GM19372 (cell line): Measurements from ENCODE around the gene GNG14.
"Not testable (repeated sequence)": the region's sequence is repeated elsewhere in the genome, so short reads cannot be mapped to it uniquely, and the experiment has no call there.

ENCODE experiments used
- ATAC-seq: cut with Tn5 transposase; IDR thresholded peaks from one replicate; pipeline ENCODE4 v1.9.1; 2021; ENCODE audit warnings: mild to moderate bottlenecking, low read depth, moderate library complexity; ENCODE audit not compliant: unreplicated experiment

The GNG14 gene

DNA sequence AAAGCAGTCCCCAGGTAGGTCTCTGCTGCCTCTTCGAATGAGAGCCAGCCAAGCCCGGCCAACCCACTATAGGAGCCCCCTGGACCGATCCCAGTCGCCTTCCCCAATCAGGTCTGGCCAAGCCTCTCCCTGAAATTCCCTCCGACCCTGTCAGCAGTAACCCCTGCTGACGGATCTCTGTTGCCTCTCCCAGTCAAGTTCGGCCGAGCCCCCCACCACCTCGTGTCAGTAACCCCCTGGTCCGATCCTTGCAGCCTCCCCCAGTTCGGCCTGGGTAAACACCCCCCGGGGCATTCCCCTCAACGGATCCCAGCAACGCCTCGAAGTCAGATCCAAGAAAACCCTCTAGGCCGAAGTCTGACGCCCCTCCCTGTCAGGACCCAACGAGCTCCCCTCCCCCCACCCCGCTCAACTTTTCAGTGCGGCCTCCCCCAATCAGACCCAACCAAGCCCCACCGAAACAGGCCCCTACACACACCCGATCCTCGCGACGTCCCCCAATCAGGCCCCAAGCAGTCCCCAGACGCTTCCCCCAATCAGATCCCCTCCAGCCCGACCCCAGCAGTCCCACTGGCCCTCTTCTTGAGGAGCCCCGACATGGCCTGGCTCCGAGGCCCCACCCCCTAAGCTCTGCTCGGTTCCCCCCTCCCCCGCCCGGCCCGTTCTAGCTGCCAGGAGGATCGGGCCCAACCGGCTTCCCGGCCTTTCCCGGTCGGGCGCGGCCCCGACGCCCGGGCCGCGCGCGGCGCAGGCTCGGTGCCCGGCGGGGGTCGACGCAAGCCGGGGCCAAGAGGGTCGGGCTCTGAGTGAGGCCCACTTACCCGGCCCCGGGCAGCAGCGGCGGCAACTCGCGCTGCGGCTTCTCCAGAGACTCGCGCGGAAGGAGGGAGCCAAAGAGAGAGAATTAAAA, 34.1 kb downstream of the GNG14 start:
- peak; percentile 26 for ATAC-seq

DNA sequence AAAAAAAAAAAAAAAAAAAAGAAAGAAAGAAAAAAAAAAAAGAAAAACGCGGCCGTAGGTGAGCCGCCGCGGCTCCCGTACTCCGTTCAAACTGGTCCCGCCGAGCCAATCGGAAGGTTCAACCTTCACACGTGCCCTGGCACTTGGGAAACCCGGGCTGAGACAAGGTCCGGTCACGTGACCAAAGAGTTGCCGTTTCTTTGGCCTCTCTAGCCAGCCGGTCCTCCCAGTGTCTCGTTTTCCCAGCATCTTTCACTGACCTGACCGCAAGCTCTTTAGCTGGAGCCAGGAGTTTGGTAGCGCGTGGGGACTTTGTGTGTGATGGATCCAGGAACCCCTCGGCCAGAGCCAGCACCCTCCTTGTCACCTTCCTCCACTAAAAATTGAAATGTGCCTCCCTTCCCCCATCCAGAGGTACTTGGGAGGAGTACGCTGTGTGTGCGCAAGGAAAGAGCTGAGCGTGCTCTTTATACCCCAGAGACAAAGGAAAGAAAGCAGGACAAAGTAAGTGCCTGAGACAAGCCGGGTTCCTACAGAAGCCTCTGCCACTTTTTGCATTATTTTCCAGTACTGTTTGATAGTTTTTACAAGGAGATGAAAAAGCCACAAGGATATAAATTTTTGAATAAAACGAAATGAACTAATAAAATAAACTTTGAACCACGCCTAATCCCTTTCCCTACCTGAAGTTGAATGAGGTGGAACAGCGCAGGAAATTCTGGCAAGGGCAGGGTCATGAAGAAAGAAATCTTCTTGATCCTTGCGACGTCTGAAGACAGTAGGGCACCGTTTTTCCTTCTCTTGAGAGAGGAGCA, 35.0 kb downstream of the GNG14 start:
- ATAC-seq, result peak; percentile 80

DNA sequence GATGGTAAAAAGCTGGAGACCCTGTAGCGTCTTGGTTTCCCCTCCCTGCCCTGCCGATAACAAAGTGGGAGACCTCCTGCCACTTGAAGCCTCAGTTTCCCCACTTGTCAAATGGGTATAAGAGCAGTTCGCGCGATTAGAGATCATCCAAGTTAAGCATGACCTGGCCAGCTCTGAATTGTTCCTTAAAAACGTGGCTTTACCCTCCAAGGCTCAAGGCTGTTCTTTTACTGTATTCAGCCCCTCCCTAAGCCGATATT, 35.5 kb downstream of the GNG14 start:
- no peak for ATAC-seq

DNA sequence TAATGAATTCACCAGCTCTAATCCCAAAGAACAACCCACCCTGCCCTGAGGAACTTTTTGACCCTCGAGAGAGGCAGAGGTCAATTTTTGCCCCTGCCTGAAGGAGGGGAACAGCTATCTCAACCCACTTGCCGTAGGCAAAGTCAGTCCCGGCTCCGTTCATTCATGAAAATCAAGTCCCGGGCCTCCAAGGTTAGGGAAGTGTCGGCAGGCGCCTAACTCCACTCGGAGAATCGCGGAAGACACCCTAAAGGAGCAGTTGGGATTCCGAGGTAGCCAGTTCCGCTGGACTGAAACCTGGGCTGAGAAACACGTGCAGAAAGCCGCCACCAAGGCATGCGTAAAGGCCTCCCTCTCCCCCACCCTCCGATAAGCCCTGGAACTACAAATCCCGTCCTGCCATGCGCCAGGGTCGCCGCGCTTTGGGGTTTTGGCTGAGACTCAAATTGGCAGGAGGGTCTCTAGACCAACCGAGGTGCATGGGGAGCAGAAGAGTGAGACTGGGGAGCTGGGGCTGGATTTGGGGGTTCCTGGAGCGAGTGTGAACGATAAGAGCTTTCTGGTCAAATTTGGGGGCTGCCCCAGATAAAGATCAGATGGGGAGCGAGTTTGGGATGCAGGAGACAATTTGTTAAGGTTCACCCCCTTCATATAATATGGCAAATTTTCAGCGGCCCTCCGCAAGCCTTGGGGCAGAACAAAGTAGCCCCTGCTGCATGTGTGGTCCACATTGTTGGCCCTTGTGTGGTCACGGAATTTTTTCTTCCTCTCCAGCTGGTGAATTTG, 36.0 kb downstream of the GNG14 start, which contains the start of gene TNPO2:
TSS of gene TNPO2 (minus strand) at position 292 of the 786 bp plus-strand sequence. CDS start 2,955 bp downstream, outside the sequence.
- ATAC-seq, result no peak

DNA sequence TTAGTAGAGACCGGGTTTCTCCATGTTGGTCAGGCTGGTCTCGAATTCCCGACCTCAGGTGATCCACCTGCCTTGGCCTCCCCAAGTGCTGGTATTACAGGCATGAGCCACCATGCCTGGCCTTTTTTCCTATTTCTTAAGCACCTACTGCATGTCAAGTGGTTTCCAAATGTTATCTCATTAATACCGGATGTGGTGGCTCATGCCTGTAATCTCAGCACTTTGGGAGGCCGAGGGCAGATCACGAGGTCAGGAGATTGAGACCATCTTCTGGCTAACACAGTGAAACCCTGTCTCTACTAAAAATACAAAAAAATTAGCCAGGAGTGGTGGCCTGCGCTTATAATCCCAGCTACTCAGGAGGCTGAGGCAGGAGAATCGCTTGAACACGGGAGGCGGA, 37.8 kb downstream of the GNG14 start:
- ATAC-seq, result not testable (repeated sequence)

DNA sequence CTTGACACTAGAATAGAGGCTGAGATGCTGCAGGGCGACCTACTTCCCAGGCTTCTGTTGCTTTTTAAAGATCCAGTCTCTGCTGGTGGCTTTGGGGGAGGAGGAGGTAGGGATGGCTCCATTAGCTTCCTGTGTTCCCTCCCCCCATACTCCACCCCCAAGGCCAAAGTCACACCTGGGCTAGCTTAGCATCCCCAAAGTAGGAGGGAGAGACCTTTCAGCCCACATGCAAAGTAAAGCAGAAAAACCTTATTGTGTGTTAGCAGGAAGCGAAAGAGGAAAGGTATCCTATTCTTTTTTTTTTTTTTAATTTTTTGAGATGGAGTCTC, 39.2 kb downstream of the GNG14 start:
- ATAC-seq, result no peak

DNA sequence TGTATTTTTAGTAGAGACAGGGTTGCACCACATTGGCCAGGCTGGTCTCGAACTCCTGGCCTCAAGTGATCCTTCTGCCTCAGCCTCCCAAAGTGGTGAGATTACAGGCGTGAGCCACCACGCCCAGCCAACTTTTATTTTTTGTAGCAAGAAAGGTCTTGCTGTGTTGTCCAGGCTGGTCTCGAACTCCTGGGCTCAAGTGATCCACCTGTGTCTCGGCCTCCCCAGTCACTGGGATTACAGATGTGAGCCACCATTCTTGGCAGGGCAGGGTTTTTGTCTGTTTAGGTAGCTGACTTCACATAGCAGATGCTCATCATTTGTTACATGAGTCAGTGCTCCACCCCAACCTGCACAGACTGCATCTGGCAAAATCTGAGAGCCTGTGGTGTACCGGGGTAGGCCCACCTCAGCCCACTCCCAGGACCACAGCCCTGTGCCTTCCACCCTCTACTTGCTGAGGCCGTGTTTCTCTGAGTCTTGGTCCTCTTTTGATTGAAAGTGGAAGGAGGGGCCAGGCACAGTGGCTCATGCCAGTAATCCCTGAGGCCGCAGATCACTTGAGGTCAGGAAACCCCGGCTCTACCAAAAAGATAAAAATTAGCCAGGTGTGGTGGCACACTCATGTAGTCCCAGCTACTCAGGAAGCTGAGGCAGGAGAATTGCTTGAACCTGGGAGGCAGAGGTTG, 40.1 kb downstream of the GNG14 start:
- no peak for ATAC-seq

DNA sequence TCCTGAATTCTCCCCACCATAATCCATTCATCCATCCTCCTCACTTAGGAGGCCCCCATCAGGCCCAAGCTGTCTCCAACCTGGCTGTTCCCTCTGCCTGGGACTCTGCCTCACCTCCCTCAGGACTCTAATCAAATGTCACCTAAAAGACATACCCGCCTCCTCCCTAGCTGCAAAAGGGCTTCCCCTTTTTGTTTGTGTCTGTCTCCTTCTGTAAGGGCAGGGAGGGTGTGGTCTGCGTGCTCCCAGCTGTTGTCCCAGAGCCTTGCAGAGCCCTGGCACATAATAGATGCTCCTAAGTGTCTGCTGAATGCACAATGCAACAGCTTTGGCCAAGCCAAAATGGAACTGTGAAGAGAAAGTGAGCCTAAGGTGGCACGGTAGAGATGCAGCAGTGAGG, 42.3 kb downstream of the GNG14 start:
- no peak for ATAC-seq

DNA sequence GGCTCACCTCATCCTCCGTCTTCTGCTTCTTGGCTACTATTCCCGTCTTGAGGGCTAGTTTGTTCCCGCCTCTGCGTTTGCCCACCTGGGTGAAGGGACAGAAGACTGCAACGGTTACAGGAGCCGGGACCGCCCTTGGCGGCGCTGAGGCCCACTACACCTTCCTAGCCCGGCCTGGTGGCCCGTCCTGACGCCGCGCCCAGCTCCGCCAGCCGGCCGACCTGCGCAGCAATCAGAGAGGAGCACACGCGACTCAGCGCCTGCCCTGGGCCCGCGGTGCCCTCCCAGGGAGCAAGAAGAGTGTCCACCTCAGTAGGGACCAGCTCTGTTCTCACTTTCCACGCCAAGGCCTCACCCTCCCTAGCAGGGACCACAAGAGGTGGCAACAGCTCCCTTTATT, 43.5 kb downstream of the GNG14 start:
- no peak for ATAC-seq

DNA sequence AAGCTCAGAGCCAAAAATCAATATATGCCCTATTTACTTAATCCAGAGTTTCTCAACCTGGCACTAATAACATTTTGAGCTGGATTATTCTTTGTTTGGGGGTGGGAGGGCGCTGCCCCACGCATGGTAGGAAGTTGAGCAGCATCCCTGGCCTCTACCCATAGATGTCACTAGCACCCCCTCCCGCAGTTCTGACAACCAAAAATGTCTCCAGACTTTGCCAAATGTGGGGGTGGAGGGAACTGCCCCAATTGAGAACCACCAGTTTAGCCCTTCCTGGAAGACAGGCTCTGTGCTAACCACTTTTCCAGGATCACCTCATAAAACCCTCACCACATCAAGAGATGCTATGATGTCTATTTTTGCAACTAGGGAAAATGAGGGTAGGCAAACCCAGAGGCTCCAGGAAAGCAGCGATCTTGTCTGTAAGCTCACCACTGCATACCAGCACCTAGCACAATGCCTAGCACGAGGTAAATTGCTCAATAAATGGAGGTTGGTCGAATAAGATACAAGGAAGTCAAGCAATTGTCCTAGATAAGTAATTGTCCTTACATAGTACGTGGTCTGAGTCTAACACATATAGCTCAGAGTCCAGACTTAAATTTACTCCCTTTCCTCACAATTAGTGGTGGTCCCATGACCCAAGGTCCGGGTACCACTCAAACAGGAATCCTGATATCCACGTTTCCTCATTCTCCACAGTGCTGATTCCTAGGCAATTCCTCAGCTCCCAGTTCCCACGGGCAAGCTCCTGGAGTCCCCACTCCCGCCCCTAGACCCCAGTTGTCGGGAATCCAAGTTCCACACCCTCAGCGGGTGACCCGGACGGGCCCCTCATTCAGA, 45.8 kb downstream of the GNG14 start:
- no peak for ATAC-seq

DNA sequence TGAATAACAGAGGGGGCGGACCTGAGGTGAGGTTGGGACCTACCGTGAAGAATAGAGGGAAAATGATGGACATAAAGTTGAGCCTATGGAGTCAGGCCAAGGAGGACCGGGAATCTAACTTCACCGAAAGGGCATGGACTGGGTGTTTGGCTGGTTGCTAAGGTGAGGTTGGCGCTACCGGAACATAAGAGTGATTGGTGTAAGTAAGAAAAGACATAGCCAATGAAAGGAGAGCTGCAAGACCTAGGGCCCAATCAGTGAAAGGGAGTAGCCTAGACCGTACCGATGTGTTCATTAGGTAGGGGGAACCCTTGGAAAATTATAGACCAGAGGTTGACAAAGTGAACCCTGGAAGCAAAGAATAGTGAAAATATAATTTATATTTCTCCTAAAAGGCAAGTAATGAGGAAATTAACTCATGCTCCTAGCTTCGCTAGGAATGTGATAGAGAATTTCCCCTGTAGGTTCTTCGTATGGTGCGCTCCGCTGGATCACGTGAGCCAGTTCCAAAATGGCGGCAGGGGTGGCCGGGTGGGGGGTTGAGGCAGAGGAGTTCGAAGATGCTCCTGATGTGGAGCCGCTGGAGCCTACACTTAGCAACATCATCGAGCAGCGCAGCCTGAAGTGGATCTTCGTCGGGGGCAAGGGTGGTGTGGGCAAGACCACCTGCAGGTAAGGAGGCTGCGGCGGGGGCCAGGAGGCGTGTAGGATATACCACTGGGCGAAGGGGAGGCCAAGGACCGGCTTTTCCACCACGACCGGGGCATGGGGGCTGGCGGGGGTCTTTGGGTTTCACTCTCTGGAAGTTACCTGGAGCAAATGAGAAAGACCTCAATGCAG, 49.4 kb downstream of the GNG14 start, which contains the start of gene GET3:
TSS of gene GET3 (plus strand) at position 503 of the 840 bp plus-strand sequence. CDS start at position 512, 9 bp downstream.
- ATAC-seq, result peak; percentile 68

DNA sequence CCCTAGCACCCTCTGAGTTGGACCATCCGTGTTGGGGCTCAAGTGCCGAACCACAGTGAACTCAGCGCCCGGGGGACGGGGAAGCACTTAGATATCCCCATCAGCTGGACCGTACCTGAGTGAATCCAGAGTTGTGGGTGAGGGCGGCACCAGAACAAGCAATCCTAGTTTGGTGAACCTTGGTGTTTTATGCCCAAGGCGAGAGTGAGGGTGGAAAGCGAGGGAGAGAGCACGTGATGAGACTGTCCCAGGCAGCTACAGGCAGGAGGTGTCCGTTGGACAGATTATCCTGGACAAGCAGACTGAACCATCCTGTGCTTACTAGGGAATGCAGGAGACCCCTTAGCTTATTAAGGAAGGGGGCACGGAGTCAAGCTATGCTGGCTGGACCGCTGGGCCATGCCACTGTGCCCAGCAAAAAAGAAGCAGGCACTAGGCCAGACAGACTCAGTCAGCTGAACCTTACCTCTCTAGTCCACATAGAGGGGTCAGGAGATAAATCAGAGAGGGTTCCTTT, 50.1 kb downstream of the GNG14 start:
- no peak for ATAC-seq
